ENCODE data around the gene FAM241A.
"Not testable (repeated sequence)": the region's sequence is repeated elsewhere in the genome, so short reads cannot be mapped to it uniquely, and the experiment has no call there.

The FAM241A gene

GRCh38 chr4:112175840-112176239 is 30.6 kb downstream of the FAM241A start:
- no peak for FAIRE-seq

- no peak for FAIRE-seq
Observed at GRCh38 chr4:112176596-112176995, 31.3 kb downstream of the FAM241A start.

DNA sequence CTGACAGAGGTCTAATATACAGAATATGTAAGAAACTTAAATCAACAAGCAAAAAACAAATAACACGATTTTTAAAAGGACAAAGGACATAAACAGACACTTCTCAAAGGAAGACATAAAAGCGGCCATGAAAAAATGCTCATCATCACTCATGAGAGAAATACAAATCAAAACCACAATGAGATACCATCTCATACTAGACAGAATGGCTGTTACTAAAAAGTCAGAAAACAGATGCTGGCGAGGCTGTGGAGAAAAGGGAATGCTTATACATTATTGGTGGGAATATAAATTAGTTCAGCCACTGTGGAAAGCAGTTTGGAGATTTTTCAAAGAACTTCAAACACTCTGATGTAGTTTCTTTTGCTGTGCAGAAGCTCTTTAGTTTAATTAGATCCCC is 33.5 kb downstream of the FAM241A start:
- FAIRE-seq: not testable (repeated sequence)

DNA sequence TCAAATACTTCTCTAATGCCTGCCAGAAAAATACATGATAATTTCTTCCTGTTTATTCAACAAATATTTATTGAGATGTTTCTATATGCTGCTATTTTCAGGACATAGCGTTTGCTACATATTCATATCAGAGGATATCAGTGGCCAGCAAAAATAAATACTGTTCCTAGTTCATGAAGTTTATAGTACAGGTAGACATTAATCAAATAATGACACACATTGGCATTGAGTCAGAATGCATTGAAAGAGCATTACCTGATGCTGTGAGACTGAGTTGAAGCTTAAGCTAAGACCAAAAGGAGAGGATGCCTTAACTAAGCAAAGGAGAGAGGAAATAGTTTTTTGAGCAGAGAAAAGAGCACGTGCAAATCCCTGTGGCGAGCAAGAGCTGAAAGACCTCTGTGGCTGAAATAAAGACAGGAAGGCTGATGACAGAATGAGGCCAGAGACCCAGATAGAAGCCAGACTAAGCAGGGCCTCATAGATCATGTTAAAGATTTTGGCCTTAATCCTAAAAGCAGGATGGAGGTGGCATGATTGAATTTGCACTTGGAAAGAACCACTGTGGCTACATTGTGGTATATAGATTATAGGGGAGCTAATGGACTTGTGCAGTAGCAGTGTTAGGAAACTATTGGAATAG is 36.2 kb downstream of the FAM241A start:
- no peak for FAIRE-seq

DNA sequence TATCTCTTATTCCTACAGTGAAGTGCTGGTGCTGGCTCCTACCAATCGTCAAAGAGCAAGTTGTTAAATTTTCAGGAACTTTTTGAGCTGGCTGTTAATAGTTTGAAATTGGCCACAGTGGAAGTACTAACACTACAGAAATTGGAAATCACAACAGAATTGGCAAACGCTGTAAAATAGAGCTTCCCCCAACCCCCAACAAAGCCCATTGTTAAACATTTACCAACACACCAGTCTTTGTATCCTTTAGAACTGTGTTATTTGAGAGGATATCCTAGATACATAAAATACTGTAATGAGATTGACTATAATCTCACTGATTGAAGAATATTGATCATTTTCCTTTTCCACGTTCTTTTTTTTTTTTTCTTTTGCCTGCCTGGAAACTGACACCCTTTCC is 37.4 kb downstream of the FAM241A start:
- no peak for FAIRE-seq

DNA sequence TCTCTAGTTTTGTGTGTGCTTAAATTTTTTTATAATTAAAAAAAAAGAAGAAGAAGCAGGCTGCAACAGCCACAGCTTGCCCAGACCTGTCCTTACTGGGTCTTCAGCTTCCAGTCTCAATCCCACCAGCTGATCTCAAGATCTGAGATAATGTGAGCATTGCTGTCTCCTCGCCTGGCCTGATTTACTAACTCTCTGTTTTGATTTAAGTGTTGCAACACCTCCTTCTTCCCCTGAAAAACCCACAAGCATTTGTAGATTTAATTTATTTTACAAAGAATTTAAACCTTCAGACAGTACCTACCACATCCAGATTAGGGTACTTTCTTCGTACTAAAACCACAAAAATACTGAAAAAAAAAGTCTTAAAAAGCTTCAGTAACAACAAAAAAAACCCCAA is 38.0 kb downstream of the FAM241A start:
- no peak for FAIRE-seq

GRCh38 chr4:112184438-112184837 is 39.2 kb downstream of the FAM241A start:
- FAIRE-seq: no peak

- no peak for FAIRE-seq
Observed at GRCh38 chr4:112185334-112185733, 40.1 kb downstream of the FAM241A start.

GRCh38 chr4:112185740-112186670 is 40.8 kb downstream of the FAM241A start:
- no peak for FAIRE-seq

DNA sequence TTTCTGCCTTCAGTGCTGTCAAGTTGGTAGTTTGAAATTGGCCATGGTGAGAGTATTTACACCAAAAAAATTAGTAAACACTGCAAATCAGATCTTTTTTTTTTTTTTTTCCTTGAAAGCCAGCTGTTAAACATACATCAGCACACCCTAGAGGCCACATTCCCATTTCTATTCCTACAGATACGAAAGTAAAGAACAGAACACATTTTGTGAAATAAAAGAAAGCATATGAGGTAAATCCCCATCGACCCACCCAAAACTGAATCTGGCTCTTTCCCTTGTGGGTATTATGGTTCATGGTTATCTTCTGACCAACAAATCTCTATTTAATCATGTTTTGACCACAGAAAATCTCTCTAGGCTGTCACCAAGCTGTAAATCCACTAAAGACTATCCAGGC is 44.5 kb downstream of the FAM241A start:
- FAIRE-seq: no peak

DNA sequence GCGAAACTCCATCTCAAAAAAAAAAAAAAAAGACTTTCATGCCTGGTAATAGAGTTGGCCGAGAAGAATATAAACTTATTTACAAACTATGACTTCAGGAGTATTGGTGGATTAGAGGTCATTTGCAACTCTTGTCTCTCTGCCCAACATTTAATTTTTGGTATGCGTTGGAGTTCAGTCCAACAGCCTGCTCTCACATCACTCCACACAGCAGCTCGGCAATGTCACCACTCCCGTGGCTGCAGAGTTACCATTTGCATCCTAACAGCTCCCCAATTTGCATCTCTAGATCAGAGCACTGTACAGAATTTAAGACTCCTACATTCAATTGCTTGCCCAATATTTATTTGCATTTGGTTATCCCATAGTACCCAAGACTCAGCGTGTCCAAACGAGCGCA is 45.4 kb downstream of the FAM241A start:
- FAIRE-seq: no peak

DNA sequence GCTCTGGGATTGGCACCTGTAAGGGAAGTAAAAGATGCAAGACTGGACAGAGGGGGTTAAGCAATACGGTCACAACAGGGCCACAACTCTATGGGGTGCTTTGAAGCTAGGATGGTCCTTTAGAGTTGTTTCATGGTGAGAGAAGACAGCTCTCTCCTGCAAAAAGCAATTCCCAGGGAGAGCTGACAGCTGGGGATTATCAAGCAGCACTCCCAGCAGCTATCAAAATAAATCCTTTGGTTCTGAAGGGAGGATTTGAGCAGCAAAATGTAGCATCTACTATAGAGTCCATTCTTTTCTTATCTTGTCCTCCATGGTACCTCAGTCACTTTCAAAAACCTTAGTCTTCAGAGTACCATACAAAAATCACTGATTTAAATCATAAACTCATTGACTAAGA is 51.2 kb downstream of the FAM241A start:
- FAIRE-seq: no peak

- FAIRE-seq: no peak
Observed at GRCh38 chr4:112199041-112199440, 53.8 kb downstream of the FAM241A start.

- FAIRE-seq: no peak
Observed at GRCh38 chr4:112201915-112202505, 56.8 kb downstream of the FAM241A start.

- no peak for FAIRE-seq
Observed at GRCh38 chr4:112203593-112203992, 58.3 kb downstream of the FAM241A start.

DNA sequence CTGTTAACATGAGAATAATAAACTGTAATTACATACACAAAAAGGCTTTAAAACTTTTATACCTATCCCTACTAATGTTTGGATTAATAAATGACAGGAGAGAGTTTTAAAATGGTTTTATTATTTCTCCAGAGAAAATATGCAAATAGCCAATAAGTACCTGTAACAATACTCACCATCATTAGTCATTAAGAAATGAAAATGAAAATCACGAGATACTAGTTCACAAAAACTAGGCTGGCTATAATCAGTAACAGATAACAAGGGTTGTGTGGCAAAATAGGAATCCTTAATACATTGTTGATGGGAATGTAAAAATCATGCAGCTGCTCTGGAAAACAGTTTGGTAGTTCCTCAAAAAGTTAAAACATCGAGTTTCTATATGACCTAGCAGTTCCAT is 61.2 kb downstream of the FAM241A start:
- FAIRE-seq: no peak

DNA sequence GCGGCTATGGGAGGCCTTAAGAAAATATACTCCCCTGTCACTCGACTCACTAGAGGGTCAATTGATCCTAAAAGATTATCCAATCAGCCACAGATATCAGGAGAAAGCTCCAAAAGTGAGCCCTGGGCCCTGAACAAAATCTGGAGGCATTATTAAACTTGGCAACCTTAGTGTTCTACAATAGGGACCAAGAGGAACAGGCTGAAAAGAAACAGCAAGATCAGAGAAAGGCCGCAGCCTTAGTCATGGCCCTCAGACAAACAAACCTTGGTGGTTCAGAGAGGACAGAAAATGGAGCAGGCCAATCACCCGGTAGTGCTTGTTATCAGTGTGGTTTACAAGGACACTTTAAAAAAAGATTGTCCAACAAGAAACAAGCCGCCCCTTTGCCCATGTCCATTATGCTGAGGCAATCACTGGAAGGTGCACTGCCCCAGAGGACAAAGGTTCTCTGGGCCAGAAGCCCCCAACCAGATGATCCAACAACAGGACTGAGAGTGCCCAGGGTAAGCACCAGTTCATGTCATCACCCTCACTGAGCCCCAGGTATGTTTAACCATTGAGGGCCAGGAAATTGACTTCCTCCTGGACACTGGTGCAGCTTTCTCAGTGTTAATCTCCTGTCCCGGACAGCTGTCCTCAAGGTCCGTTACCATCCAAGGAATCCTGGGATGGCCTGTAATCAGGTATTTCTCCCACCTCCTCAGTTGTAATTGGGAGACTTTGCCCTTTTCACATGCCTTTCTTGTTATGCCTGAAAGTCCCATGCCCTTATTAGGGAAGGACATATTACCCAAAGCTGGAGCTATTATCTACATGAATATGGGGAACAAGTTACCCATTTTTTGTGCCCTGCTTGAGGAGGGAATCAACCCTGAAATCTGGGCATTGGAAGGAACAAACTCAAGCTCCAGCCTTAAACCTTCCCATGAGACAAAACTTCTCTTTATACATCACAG is 63.2 kb downstream of the FAM241A start:
- FAIRE-seq: not testable (repeated sequence)

- no peak for FAIRE-seq
Observed at GRCh38 chr4:112210777-112211176, 65.5 kb downstream of the FAM241A start.

GRCh38 chr4:112213091-112213490 is 67.8 kb downstream of the FAM241A start:
- no peak for FAIRE-seq

DNA sequence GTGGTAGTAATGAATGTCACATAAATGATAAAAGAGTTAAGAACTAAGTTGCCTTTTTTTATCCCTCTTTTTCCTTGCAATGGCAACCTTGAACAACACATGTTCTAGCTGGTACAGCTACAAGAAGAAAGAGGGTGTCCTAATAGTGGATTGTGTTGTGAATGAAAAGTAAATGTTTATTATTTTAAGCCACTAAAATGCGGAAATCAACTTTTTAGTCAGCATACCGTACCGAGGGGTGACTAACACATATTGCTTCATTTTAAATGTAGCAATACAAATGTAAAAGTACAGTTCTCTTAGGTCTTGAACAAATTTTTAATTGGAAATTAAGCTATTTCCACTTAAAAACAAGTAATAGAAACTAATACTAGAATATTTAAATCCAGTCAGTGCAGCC is 68.6 kb downstream of the FAM241A start:
- no peak for FAIRE-seq

- peak; percentile 98 for FAIRE-seq
Observed at GRCh38 chr4:112214390-112215264, 69.4 kb downstream of the FAM241A start.
